ENCODE data around the gene SNAI1.

DNA sequence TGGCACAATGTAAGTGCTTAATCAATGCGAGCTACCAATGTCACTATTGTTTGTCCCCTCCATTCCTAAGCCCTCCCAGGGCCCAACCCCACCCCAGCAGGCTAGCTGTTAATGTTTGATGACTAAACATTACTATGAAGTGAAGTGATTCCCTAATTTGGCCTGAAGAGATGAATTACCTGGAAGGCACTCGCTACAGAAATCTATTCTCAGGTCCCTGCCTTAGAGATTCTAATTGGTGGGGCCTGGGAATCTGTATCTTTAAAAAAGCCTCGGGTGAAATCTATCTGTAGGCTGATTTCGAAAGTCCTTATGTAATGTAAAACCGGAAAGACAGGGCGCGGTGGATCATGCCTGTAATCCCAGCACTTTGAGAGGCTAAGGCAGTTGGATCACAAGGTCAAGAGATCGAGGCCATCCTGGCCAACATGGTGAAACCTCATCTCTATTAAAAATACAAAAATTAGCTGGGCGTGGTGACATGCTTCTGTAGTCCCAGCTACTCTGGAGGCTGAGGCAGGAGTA lies 16.9 kb upstream of the SNAI1 start:
- TF ChIP-seq CTCF (IDR thresholded peaks at IDR 0.05), result no peak
- TF ChIP-seq POLR2A (IDR thresholded peaks at IDR 0.05), result no peak
- no peak for TF ChIP-seq EP300 (IDR thresholded peaks at IDR 0.05)

All from suprapubic skin (tissue), 3 donors.